ENCODE results near the gene SCUBE1. TPM values are rescaled to one million over a fixed set of nuclear protein-coding genes. Genes with fewer than 3 reads are reported as not detected.
A peak's percentile ranks its signal among the peaks of the same experiment; 100 is the strongest.

Gene SCUBE1
- total RNA-seq, 1 donor from 2014 or later: not detected

DNA sequence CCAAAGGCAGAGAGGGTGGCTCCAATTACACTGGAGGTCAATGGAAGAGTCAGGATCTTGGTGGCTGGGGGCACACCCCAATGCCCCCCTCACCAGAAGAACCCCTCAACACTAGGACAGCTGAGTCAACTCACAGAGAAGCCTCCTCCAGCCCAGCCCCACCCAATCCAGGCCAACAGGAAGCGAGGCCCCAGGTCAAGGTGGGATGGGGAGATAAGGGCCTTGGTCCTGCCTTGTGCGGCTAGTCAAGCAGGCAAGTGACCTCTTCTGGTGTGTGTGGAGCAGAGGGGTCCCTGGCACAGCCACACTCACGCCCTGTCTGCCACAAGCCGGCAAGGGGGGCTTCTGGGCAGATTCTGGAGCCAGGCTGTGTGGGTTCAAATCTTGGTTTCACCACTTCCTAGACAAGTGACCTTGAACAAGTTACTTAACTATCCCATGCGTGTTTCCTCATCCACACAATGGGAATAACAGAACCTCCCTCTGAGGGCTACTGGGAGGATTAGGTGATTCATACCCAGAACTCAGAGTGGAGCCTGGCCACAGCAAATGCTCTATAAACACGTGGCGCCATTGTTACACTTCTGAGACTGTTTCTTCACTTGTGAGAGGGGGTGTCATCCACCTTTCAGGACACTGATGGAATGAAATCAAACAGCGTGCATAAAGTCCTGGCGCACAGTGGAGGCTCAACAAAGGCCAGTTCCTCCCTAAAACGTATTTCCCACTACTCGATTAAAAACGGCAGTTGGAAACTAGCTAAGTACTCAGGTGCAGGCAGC, 159.5 kb downstream of the SCUBE1 start:
- Mint-ChIP-seq H3K9me3 (no peaks in the 10 kb centered on the region), H3K4me3 (peak overlapping the region; percentile 69), H3K36me3 (ENCODE audit: low read depth) (peaks cover 9% of the 10 kb centered on the region), H3K27me3 (ENCODE audit: insufficient read depth) (no peaks in the 10 kb centered on the region), H3K27ac (no peak overlapping the region), H3K4me1 (ENCODE audit: low read depth) (peaks cover 16% of the 10 kb centered on the region)
- no peak for DNase-seq (ENCODE audit: low spot score)
- intact Hi-C loops (cut with micrococcal nuclease): no loop called here

DNA sequence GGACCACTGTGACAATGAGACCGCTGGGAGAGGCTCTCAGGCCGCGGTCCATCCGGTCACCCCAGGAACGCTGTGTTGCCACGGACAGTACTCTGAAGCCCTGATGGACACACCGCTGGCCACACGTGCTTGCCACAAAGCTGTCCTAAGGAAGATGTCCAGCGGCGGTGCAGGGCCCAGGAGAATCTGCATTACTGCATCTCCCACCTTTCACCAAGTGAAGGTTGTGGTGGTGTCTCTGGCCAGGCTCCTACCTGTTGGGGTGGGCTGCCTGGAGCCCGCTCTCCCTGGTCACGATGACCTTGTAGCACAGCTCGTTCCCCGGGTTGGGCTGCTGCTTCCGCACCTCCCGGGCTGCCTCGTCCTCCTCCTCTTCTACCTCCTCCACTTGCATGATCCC, 160.4 kb downstream of the SCUBE1 start:
- no peak overlapping the region for H3K4me3 Mint-ChIP-seq
- no peak overlapping the region for H3K27ac Mint-ChIP-seq
- intact Hi-C loops (cut with micrococcal nuclease): no loop called here
- H3K4me1 Mint-ChIP-seq (ENCODE audit: low read depth): peaks cover 16% of the 10 kb centered on the region
- no peak for DNase-seq (ENCODE audit: low spot score)
- H3K36me3 Mint-ChIP-seq (ENCODE audit: low read depth): peaks cover 12% of the 10 kb centered on the region
- H3K9me3 Mint-ChIP-seq: no peaks in the 10 kb centered on the region
- no peaks in the 10 kb centered on the region for H3K27me3 Mint-ChIP-seq (ENCODE audit: insufficient read depth)

GRCh38 chr22:43182118-43182517, 161.1 kb downstream of the SCUBE1 start:
- Mint-ChIP-seq H3K36me3 (ENCODE audit: low read depth) (peaks cover 12% of the 10 kb centered on the region), H3K27ac (no peak overlapping the region), H3K9me3 (no peaks in the 10 kb centered on the region), H3K4me1 (ENCODE audit: low read depth) (peaks cover 16% of the 10 kb centered on the region), H3K4me3 (no peak overlapping the region), H3K27me3 (ENCODE audit: insufficient read depth) (no peaks in the 10 kb centered on the region)
- no peak for DNase-seq (ENCODE audit: low spot score)
- intact Hi-C loops (cut with micrococcal nuclease): no loop called here

- Mint-ChIP-seq H3K27ac (no peak overlapping the region), H3K9me3 (no peaks in the 10 kb centered on the region), H3K27me3 (ENCODE audit: insufficient read depth) (no peaks in the 10 kb centered on the region), H3K4me3 (no peak overlapping the region), H3K36me3 (ENCODE audit: low read depth) (peaks cover 12% of the 10 kb centered on the region), H3K4me1 (ENCODE audit: low read depth) (peaks cover 16% of the 10 kb centered on the region)
- DNase-seq (ENCODE audit: low spot score): no peak
- intact Hi-C loops (cut with micrococcal nuclease): no loop called here
These were observed 161.7 kb downstream of the SCUBE1 start for GRCh38 chr22:43181321-43182076.

DNA sequence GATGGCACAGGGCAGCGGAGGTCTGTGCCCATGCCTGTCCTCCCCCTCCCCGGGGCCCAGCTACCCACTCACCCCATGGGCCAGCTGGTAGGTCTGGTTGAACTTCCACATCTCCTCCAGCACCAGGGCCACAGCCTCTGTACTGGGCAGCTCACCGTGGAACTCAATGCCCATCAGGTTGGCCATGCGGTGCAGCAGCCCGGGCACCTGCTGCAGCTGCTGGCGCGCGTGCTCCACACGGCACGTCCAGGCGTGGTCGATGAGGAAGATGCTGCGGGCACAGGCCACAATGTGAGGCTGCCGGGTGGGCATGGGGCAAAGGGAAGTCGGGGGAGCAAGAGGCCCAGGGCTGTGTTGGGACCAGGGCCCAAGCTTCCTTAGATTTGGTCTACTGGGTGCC, 162.5 kb downstream of the SCUBE1 start:
- H3K27ac Mint-ChIP-seq: no peak overlapping the region
- DNase-seq (ENCODE audit: low spot score): no peak
- intact Hi-C loops (cut with micrococcal nuclease): no loop called here
- H3K4me3 Mint-ChIP-seq: no peak overlapping the region
- no peaks in the 10 kb centered on the region for H3K9me3 Mint-ChIP-seq
- peaks cover 15% of the 10 kb centered on the region for H3K36me3 Mint-ChIP-seq (ENCODE audit: low read depth)
- H3K27me3 Mint-ChIP-seq (ENCODE audit: insufficient read depth): no peaks in the 10 kb centered on the region
- peaks cover 13% of the 10 kb centered on the region for H3K4me1 Mint-ChIP-seq (ENCODE audit: low read depth)

DNA sequence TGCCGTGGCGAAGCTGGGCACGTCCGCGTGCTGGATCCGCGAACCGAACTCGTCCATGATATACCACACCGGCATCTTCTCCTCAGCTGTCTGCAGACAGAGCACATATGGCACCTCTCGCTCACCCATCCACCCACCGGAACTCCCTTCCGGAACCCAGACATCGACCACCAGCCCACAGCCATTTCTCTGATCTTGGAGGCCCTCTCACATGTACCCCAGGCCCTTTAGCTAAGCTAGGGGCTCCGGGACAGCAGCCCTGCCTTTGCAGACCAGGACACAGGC, 163.3 kb downstream of the SCUBE1 start:
- no peak for DNase-seq (ENCODE audit: low spot score)
- Mint-ChIP-seq H3K36me3 (ENCODE audit: low read depth) (peaks cover 15% of the 10 kb centered on the region), H3K4me1 (ENCODE audit: low read depth) (peaks cover 8% of the 10 kb centered on the region), H3K27me3 (ENCODE audit: insufficient read depth) (no peaks in the 10 kb centered on the region), H3K9me3 (no peaks in the 10 kb centered on the region), H3K4me3 (no peak overlapping the region), H3K27ac (no peak overlapping the region)
- intact Hi-C loops (cut with micrococcal nuclease): no loop called here

DNA sequence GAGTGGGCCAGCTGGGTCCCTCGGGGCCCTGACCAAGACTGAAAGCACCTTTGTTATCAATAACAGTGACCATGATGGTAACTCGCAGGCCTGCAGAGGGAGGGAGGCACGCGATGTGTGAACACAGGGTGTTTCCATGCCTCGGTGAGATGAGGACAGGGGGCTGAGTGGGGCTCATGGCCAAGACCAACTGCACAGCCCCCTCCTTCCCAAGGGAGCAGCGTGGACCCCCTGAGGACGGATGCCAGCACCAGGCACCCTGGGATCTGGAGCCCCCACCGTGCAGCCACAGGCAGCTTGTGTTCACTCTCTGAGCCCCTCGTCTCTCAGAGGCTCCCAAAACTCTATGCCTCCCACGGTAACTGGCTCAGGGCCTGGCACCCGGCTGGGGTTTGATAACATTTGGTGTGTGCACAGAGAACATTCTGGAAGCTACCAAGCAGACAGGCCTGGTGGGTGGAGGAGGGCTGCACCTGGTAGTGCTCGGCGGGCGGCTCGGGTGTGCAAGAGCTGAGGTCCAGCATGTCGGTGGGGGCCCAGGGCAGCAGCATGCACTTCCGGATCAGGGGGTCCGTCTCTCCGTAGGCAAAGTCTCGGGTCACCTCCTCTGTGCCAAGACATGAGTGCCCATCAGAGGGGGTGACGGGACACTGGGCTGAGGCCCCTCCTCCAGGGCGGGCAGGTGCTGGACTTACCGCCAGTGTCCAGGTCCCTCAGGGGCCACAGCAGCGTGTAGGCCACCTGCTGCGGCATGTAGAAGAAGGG, 163.8 kb downstream of the SCUBE1 start:
- Mint-ChIP-seq H3K9me3 (no peaks in the 10 kb centered on the region), H3K27me3 (ENCODE audit: insufficient read depth) (no peaks in the 10 kb centered on the region), H3K4me1 (ENCODE audit: low read depth) (peaks cover 4% of the 10 kb centered on the region), H3K36me3 (ENCODE audit: low read depth) (peaks cover 12% of the 10 kb centered on the region), H3K27ac (no peak overlapping the region), H3K4me3 (no peak overlapping the region)
- intact Hi-C loops (cut with micrococcal nuclease): no loop called here
- DNase-seq (ENCODE audit: low spot score): no peak

DNA sequence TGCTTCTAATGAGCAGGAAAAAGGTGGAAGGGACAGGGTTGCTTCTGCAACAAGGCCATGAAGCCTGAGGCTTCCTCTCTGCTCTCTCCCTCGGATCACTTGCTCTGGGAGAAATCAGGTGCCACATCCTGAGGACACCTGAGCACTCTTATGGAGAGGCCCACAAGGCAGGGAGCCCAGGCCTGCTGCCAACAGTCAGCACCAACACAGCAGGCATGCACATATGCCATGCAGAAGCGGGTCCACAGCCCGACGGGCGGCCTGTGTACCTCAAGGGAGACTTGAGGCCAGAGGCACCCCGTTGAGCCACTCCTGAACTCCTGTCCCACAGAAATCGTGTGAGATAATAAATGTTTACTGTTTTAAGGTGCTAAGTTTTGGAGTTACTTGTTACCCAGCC, 165.7 kb downstream of the SCUBE1 start:
- Mint-ChIP-seq H3K9me3 (no peaks in the 10 kb centered on the region), H3K27me3 (ENCODE audit: insufficient read depth) (no peaks in the 10 kb centered on the region), H3K4me1 (ENCODE audit: low read depth) (no peaks in the 10 kb centered on the region), H3K4me3 (no peak overlapping the region), H3K27ac (no peak overlapping the region), H3K36me3 (ENCODE audit: low read depth) (peaks cover 16% of the 10 kb centered on the region)
- no peak for DNase-seq (ENCODE audit: low spot score)
- intact Hi-C loops (cut with micrococcal nuclease): no loop called here

- H3K27ac Mint-ChIP-seq: no peak overlapping the region
- no peaks in the 10 kb centered on the region for H3K27me3 Mint-ChIP-seq (ENCODE audit: insufficient read depth)
- H3K36me3 Mint-ChIP-seq (ENCODE audit: low read depth): peaks cover 16% of the 10 kb centered on the region
- H3K4me1 Mint-ChIP-seq (ENCODE audit: low read depth): no peaks in the 10 kb centered on the region
- no peak overlapping the region for H3K4me3 Mint-ChIP-seq
- DNase-seq (ENCODE audit: low spot score): no peak
- no peaks in the 10 kb centered on the region for H3K9me3 Mint-ChIP-seq
- intact Hi-C loops (cut with micrococcal nuclease): no loop called here
These were observed 167.1 kb downstream of the SCUBE1 start for GRCh38 chr22:43176090-43176489.

DNA sequence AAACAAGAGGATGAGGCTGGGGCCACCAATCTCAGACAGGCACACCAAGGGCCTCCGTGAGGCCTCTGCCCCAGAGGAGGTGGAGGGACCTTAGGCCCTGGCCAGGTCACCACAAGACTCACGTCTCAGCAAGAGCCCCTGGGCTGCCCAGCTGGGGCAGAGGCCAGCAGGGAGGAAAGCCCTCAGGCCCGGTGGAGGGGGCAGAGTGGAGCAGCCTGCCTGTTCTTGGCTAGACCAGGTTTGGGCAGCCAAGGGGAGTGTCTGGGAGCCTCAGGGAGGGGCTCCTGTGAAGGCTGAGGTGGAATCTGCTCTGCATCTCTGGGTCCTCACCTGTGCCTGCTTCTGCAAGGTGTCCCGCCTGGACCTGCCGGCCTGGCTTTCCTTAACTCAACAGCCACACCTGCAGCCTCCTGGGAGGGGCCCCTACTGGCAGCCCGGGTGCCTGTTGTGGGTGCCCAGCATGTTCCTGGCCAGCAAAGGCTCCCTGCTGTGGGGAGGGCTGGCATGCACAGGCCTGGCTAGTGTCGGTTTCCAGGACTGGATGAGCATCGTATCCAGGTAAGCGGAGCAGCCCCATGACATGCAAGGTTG, 168.1 kb downstream of the SCUBE1 start:
- Mint-ChIP-seq H3K27ac (no peak overlapping the region), H3K4me3 (no peak overlapping the region), H3K36me3 (ENCODE audit: low read depth) (peaks cover 22% of the 10 kb centered on the region), H3K4me1 (ENCODE audit: low read depth) (no peaks in the 10 kb centered on the region), H3K9me3 (no peaks in the 10 kb centered on the region), H3K27me3 (ENCODE audit: insufficient read depth) (no peaks in the 10 kb centered on the region)
- DNase-seq (ENCODE audit: low spot score): no peak
- intact Hi-C loops (cut with micrococcal nuclease): no loop called here

GRCh38 chr22:43173976-43174720, 169.0 kb downstream of the SCUBE1 start:
- no peaks in the 10 kb centered on the region for H3K4me1 Mint-ChIP-seq (ENCODE audit: low read depth)
- no peak overlapping the region for H3K4me3 Mint-ChIP-seq
- H3K27ac Mint-ChIP-seq: no peak overlapping the region
- H3K27me3 Mint-ChIP-seq (ENCODE audit: insufficient read depth): no peaks in the 10 kb centered on the region
- no peaks in the 10 kb centered on the region for H3K9me3 Mint-ChIP-seq
- intact Hi-C loops (cut with micrococcal nuclease): no loop called here
- peaks cover 22% of the 10 kb centered on the region for H3K36me3 Mint-ChIP-seq (ENCODE audit: low read depth)
- DNase-seq (ENCODE audit: low spot score): no peak

- Mint-ChIP-seq H3K4me1 (ENCODE audit: low read depth) (no peaks in the 10 kb centered on the region), H3K27ac (no peak overlapping the region), H3K36me3 (ENCODE audit: low read depth) (peaks cover 19% of the 10 kb centered on the region), H3K27me3 (ENCODE audit: insufficient read depth) (no peaks in the 10 kb centered on the region), H3K9me3 (no peaks in the 10 kb centered on the region), H3K4me3 (no peak overlapping the region)
- intact Hi-C loops (cut with micrococcal nuclease): no loop called here
- DNase-seq (ENCODE audit: low spot score): no peak
These were observed 169.6 kb downstream of the SCUBE1 start for GRCh38 chr22:43173566-43173965.
